HCT116 (cell line): ENCODE data around the gene POLDIP2. TPM values are rescaled to one million over a fixed set of nuclear protein-coding genes. Genes with fewer than 3 reads are reported as not detected.

ENCODE experiments used
- ATAC-seq: fragments of 200-7000 bp; cut with Tn5 transposase; 2 replicates; pipeline ENCODE4 v1.9.1; 2020; ENCODE audit warnings: mild to moderate bottlenecking, moderate library complexity
- BruUV-seq: library from RNA; stranded (reverse); fragments of 400-500 nt; replicated peaks from 2 replicates; lab custom pipeline; 2021; lab: Mats Ljungman, UMichigan
- CTCF ChIA-PET: fragments of 300-600 bp; sonication (Branson Sonifier 250); formaldehyde crosslinking; loops from one replicate; lab custom pipeline; 2021; ENCODE audit warnings: antibody characterized with exemption; lab: Charles Lee
- POLR2A ChIA-PET: fragments of 300-600, 350-600 bp; sonication (Branson Sonifier 250); formaldehyde crosslinking; loops from one replicate; lab custom pipeline; 2021; ENCODE audit warnings: antibody characterized with exemption; lab: Charles Lee
- RAD21 ChIA-PET, 2 experiments: fragments of 300-600 bp; sonication (Branson Sonifier 250); formaldehyde crosslinking; loops; one replicate each; lab custom pipeline; 2023; ENCODE audit warnings: low total read pairs in 2 of 2; ENCODE audit not compliant: uncharacterized antibody in 2 of 2, unreplicated experiment in 2 of 2, low non-redundant PET in 1 of 2; lab: Charles Lee
- DNase-seq: peaks from one replicate; pipeline ENCODE4 v3.0.0-alpha.2; 2010; ENCODE audit warnings: low read depth, low spot score
- H2AFZ ChIP-seq: fragments of 200-600 bp; shearing (Covaris generic), sonication (generic); 2 replicates; pipeline ENCODE4 v1.6.1; 2017; ENCODE audit warnings: low read depth, mixed run types, mixed read lengths, antibody characterized with exemption, low read length; ENCODE audit not compliant: poor library complexity, severe bottlenecking
- H3K27ac ChIP-seq: 2 replicates; pipeline ENCODE4 v1.5.1; 2012; ENCODE audit warnings: low read depth, low read length
- H3K27me3 ChIP-seq: fragments of 200-600 bp; sonication (generic); 2 replicates; pipeline ENCODE4 v1.6.1; 2016; ENCODE audit warnings: mixed run types, low read length, mixed read lengths; ENCODE audit not compliant: insufficient read depth
- H3K36me3 ChIP-seq, 2 experiments: fragments of 200-500 bp in 1 of 2; fragments of 200-600 bp in 1 of 2; sonication (Bioruptor generic) in 1 of 2; sonication (generic) in 1 of 2; 2 replicates each; pipeline versions ENCODE4 v1.5.1 to v1.6.1; 2014 to 2016; ENCODE audit warnings: low read length in 2 of 2, inconsistent platforms in 1 of 2, mixed read lengths in 1 of 2, mixed run types in 1 of 2; ENCODE audit not compliant: insufficient read depth in 2 of 2, control insufficient read depth in 1 of 2
- H3K4me1 ChIP-seq, 2 experiments: fragments of 200-600 bp in 1 of 2; sonication (generic) in 1 of 2; 2 replicates each; pipeline versions ENCODE4 v1.5.1 to v1.6.1; 2012 to 2017; ENCODE audit warnings: low read length in 2 of 2, inconsistent platforms in 1 of 2, mild to moderate bottlenecking in 1 of 2, mixed read lengths in 1 of 2, mixed run types in 1 of 2, moderate library complexity in 1 of 2; ENCODE audit not compliant: insufficient read depth in 2 of 2, control insufficient read depth in 1 of 2
- H3K4me2 ChIP-seq: fragments of 200-600 bp; sonication (generic); 2 replicates; pipeline ENCODE4 v1.6.1; 2017; ENCODE audit warnings: mixed run types, low read length, mixed read lengths
- H3K4me3 ChIP-seq, 2 experiments: fragments of 200-600 bp in 1 of 2; sonication (generic) in 1 of 2; replicated peaks in 1 of 2; 2 replicates each; pipeline ENCODE4 v1.5.1; 2011 to 2016; ENCODE audit warnings: low read length in 2 of 2, control low read depth in 1 of 2, low read depth in 1 of 2, mild to moderate bottlenecking in 1 of 2, mixed read lengths in 1 of 2, mixed run types in 1 of 2
- H3K79me2 ChIP-seq: fragments of 200-600 bp; sonication (generic); 2 replicates; pipeline ENCODE4 v1.6.1; 2017; ENCODE audit warnings: mild to moderate bottlenecking, mixed run types, low read length, moderate library complexity, mixed read lengths; ENCODE audit not compliant: insufficient read depth
- H3K9ac ChIP-seq: fragments of 200-600 bp; sonication (generic); 2 replicates; pipeline ENCODE4 v1.6.1; 2016; ENCODE audit warnings: low read length, mixed read lengths
- H3K9me2 ChIP-seq: fragments of 200-600 bp; sonication (generic), shearing (Covaris generic); 2 replicates; pipeline ENCODE4 v1.6.1; 2017; ENCODE audit warnings: mixed run types, mild to moderate bottlenecking, moderate library complexity; ENCODE audit not compliant: insufficient read depth
- H3K9me3 ChIP-seq, 2 experiments: fragments of 200-500 bp in 1 of 2; fragments of 200-600 bp in 1 of 2; sonication (Bioruptor generic) in 1 of 2; sonication (generic) in 1 of 2; 2 replicates each; pipeline ENCODE4 v1.6.1; 2014 to 2017; ENCODE audit warnings: low read length in 2 of 2, mixed read lengths in 2 of 2, inconsistent platforms in 1 of 2, low read depth in 1 of 2, mild to moderate bottlenecking in 1 of 2, mixed run types in 1 of 2, moderate library complexity in 1 of 2; ENCODE audit not compliant: control insufficient read depth in 1 of 2, insufficient read depth in 1 of 2
- H4K20me1 ChIP-seq: fragments of 200-600 bp; sonication (generic), shearing (Covaris generic); 2 replicates; pipeline ENCODE4 v1.6.1; 2017; ENCODE audit warnings: mixed run types, mild to moderate bottlenecking, moderate library complexity; ENCODE audit not compliant: insufficient read depth
- CBX3 ChIP-seq: IDR thresholded peaks from 2 replicates; pipeline ENCODE4 v1.6.1; 2012; ENCODE audit warnings: low read depth
- CTCF ChIP-seq, 3 experiments: fragments of 200-600 bp in 1 of 3; sonication (generic) in 1 of 3; IDR thresholded peaks in 2 of 3; conservative IDR thresholded peaks in 1 of 3; 2 replicates each; pipeline ENCODE4 v1.5.1; 2012 to 2017; ENCODE audit warnings: low read depth in 2 of 3, low read length in 2 of 3, antibody characterized with exemption in 1 of 3, borderline replicate concordance in 1 of 3, control low read depth in 1 of 3, mild to moderate bottlenecking in 1 of 3, mixed read lengths in 1 of 3, mixed run types in 1 of 3, moderate library complexity in 1 of 3; ENCODE audit not compliant: insufficient read depth in 1 of 3
- EGR1 ChIP-seq: IDR thresholded peaks from 2 replicates; pipeline ENCODE4 v1.6.1; 2012; ENCODE audit warnings: low read depth
- MAX ChIP-seq: IDR thresholded peaks from 2 replicates; pipeline ENCODE4 v1.6.1; 2012
- POLR2AphosphoS5 ChIP-seq: IDR thresholded peaks from 2 replicates; pipeline ENCODE4 v1.6.1; 2011; ENCODE audit warnings: mild to moderate bottlenecking, low read depth, low read length, moderate library complexity
- RAD21 ChIP-seq: IDR thresholded peaks from 2 replicates; pipeline ENCODE4 v1.6.1; 2012; ENCODE audit warnings: low read depth, mild to moderate bottlenecking
- TCF7L2 ChIP-seq: IDR thresholded peaks from 2 replicates; pipeline ENCODE4 v1.7.0; 2011; ENCODE audit warnings: borderline replicate concordance, inconsistent platforms; ENCODE audit not compliant: insufficient read depth, insufficient read length; ENCODE audit errors: extremely low read depth
- YY1 ChIP-seq: IDR thresholded peaks from 2 replicates; pipeline ENCODE4 v1.6.1; 2011; ENCODE audit warnings: low read length, low read depth, moderate library complexity, mild to moderate bottlenecking; ENCODE audit not compliant: insufficient replicate concordance; ENCODE audit errors: extremely low read depth
- ZFX ChIP-seq: fragments of 450-650 bp; IDR thresholded peaks from 2 replicates; pipeline ENCODE4 v1.6.1; 2017
- intact Hi-C: fragments of 100-400 bp; cut with micrococcal nuclease; formaldehyde crosslinking; loops from 2 replicates; pipeline ENCODE4 v1.10.0; 2022
- total RNA-seq: library from RNA; stranded (reverse); gene quantifications from one replicate; pipeline ENCODE4 v1.2.1, GENCODE V29; 2021; ENCODE audit not compliant: unreplicated experiment

Gene POLDIP2
- total RNA-seq, 1 experiment from 2014 or later, result 78.0 TPM

- H3K4me1 ChIP-seq, result peaks cover 11 to 20% of the 10 kb centered on the region in 2 experiments; a peak in 3 of 4 replicates
- H3K9me3 ChIP-seq, result no peaks in the 10 kb centered on the region
- RAD21 ChIA-PET, result no interaction called here
- intact Hi-C loops, result loop anchor here (10.0 kb wide), 2 partner anchors 58 to 72 kb away; partner anchors contain the start of gene TMEM97
- ATAC-seq (no peak), DNase-seq (no peak)
- no peak overlapping the region for H3K9ac ChIP-seq
- TF ChIP-seq CBX3, result no peak
- TF ChIP-seq RAD21, result no peak
- TF ChIP-seq POLR2AphosphoS5, result no peak
- TF ChIP-seq TCF7L2, result no peak
- no peak for TF ChIP-seq ZFX
- H2AFZ ChIP-seq, result no peak overlapping the region
- no peak overlapping the region for H3K4me3 ChIP-seq
- H4K20me1 ChIP-seq, result no peaks in the 10 kb centered on the region
- CTCF ChIA-PET, result no interaction called here
- H3K36me3 ChIP-seq, result no peaks in the 10 kb centered on the region
- no TSS peak for BruUV-seq
- H3K27ac ChIP-seq, result no peak overlapping the region
- H3K79me2 ChIP-seq, result no peaks in the 10 kb centered on the region
- H3K9me2 ChIP-seq, result no peaks in the 10 kb centered on the region
- POLR2A ChIA-PET, result no interaction called here
- no peak overlapping the region for H3K4me2 ChIP-seq
- H3K27me3 ChIP-seq, result no peaks in the 10 kb centered on the region
Measured at GRCh38 chr17:28372203-28372944, 15.0 kb upstream of the POLDIP2 start.

GRCh38 chr17:28371245-28372202 is 14.2 kb upstream of the POLDIP2 start, which contains the start of gene SARM1:
SARM1 (plus strand) TSS chr17:28371694; CDS start chr17:28372033, 339 bp downstream.
- ChIA-PET POLR2A (no interaction called here), CTCF (no interaction called here), RAD21 (no interaction called here)
- Histone ChIP-seq H3K4me2 (peak within 1 kb of the TSS; percentile 77), H3K27me3 (no peaks in the 10 kb centered on the region), H3K9me3 (no peaks in the 10 kb centered on the region), H3K27ac (no peak within 1 kb of the TSS), H3K9me2 (no peaks in the 10 kb centered on the region), H3K4me3 (peak within 1 kb of the TSS; percentile 17 to 50; a peak in 3 of 4 replicates), H3K36me3 (no peaks in the 10 kb centered on the region), H3K4me1 (peaks cover 11 to 20% of the 10 kb centered on the region in 2 experiments; a peak in 3 of 4 replicates), H3K9ac (no peak within 1 kb of the TSS), H3K79me2 (no peaks in the 10 kb centered on the region), H2AFZ (no peak within 1 kb of the TSS), H4K20me1 (no peaks in the 10 kb centered on the region)
- intact Hi-C loops, result loop anchor here (10.0 kb wide), 2 partner anchors 57 to 73 kb away; partner anchors contain the start of gene TMEM97
- DNase-seq (peak; percentile 31), ATAC-seq (peak; percentile 96)
- no TSS peak for BruUV-seq
- 0 out of 2 replicates have a peak, but pooled peaks have one; percentile 26 for TF ChIP-seq EGR1
- TF ChIP-seq MAX, result peak; percentile 35; the same call in 1 of the 2 replicates
- TF ChIP-seq TCF7L2, result peak; percentile 67
- TF ChIP-seq YY1, result no peak
- TF ChIP-seq CTCF (IDR thresholded peaks at IDR 0.05 in 2 of 3, conservative IDR thresholded peaks at IDR 0.05 in 1 of 3; ENCODE audit: borderline replicate concordance in 1 of 3, insufficient read depth in 1 of 3, low read depth in 2 of 3, low read length in 2 of 3), result no peak
